Vagina (tissue), 2 donors: Measurements from ENCODE around the gene MTSS2.

ENCODE experiments used
- POLR2AphosphoS5 ChIP-seq, 2 donors: sonication (generic); formaldehyde crosslinking; IDR thresholded peaks; one replicate each; pipeline ENCODE4 v1.9.0; 2017; ENCODE audit warnings: antibody characterized with exemption in 2 of 2, mild to moderate bottlenecking in 2 of 2, low read depth in 1 of 2; ENCODE audit not compliant: insufficient read depth in 1 of 2
- TF ChIP-seq, protein P1 (sequence below), 3 experiments: fragments of 450-650 bp in 2 of 3; fragments of 200-600 bp in 1 of 3; sonication (generic) in 1 of 3; IDR thresholded peaks; one replicate each; pipeline ENCODE4 v1.5.1; 2017 to 2019; ENCODE audit warnings: antibody characterized with exemption in 3 of 3, mild to moderate bottlenecking in 2 of 3, moderate library complexity in 2 of 3

DNA sequence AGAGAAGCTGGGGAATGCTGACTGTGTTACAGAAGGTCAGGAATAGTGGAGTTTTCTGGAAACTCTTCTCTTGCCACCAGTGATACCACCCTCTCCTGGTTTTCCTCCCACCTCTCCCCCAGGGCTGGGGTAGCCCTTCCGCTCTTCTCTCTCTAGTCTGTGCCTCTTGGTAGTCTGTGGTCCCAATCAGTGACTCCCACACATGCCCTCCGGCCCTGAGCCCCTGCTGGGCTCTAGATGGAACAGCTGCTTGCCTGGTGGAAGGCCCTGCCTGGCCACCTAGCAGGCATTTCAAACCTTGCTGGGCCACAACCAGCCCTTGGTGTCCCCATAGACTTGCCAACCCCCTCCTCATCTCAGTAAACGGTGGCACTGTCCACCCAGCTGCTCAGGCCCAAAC, 15.2 kb upstream of the MTSS2 start:
- TF ChIP-seq POLR2AphosphoS5 (IDR thresholded peaks at IDR 0.05; ENCODE audit: insufficient read depth in 1 of 2, low read depth in 1 of 2): no peak
- TF ChIP-seq, protein P1, sequence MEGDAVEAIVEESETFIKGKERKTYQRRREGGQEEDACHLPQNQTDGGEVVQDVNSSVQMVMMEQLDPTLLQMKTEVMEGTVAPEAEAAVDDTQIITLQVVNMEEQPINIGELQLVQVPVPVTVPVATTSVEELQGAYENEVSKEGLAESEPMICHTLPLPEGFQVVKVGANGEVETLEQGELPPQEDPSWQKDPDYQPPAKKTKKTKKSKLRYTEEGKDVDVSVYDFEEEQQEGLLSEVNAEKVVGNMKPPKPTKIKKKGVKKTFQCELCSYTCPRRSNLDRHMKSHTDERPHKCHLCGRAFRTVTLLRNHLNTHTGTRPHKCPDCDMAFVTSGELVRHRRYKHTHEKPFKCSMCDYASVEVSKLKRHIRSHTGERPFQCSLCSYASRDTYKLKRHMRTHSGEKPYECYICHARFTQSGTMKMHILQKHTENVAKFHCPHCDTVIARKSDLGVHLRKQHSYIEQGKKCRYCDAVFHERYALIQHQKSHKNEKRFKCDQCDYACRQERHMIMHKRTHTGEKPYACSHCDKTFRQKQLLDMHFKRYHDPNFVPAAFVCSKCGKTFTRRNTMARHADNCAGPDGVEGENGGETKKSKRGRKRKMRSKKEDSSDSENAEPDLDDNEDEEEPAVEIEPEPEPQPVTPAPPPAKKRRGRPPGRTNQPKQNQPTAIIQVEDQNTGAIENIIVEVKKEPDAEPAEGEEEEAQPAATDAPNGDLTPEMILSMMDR (IDR thresholded peaks at IDR 0.05): no peak
